GM12878 (cell line): ENCODE measurements around the gene PLEKHA5. TPM values are rescaled to one million over a fixed set of nuclear protein-coding genes. Genes with fewer than 3 reads are reported as not detected.

ENCODE experiments used
- ATAC-seq: fragments of 200-7000 bp; cut with Tn5 transposase; 3 replicates; pipeline ENCODE4 v1.9.1; 2020; ENCODE audit warnings: mild to moderate bottlenecking, moderate library complexity
- BruUV-seq: library from RNA; stranded (reverse); fragments of 400-500 nt; replicated peaks from 2 replicates; lab custom pipeline; 2021; lab: Mats Ljungman, UMichigan
- CTCF ChIA-PET: fragments of 300-600 bp; sonication (Branson Sonifier 250); formaldehyde crosslinking; extraction: SDS; loops from one replicate; lab custom pipeline; 2021; ENCODE audit warnings: inconsistent platforms; lab: Yijun Ruan, JAX
- POLR2A ChIA-PET: fragments of 350-600 bp; formaldehyde crosslinking; extraction: SDS; loops from one replicate; lab custom pipeline; 2021; ENCODE audit warnings: inconsistent platforms; lab: Charles Lee
- RAD21 ChIA-PET: fragments of 300-600 bp; sonication (Branson Sonifier 250); formaldehyde crosslinking; loops from one replicate; lab custom pipeline; 2023; ENCODE audit warnings: antibody characterized with exemption; ENCODE audit not compliant: unreplicated experiment; lab: Charles Lee
- SMC1A ChIA-PET: fragments of 300-600 bp; sonication (Branson Sonifier 250); formaldehyde crosslinking; loops from one replicate; lab custom pipeline; 2023; ENCODE audit not compliant: unreplicated experiment, uncharacterized antibody; lab: Charles Lee
- DNase-seq: peaks from one replicate; pipeline ENCODE4 v3.0.0-alpha.2; 2011; ENCODE audit warnings: low read depth, low spot score
- FAIRE-seq: peaks from 3 replicates; lab custom pipeline; 2011; peaks lifted over from hg19 to GRCh38; lab: Jason Lieb, UNC
- H2AFZ ChIP-seq: 2 replicates; pipeline ENCODE4 v1.6.0; 2011; ENCODE audit warnings: low read depth, low read length, control low read depth; ENCODE audit not compliant: control insufficient read depth
- H3K27ac ChIP-seq: 2 replicates; pipeline ENCODE4 v1.5.1; 2011; ENCODE audit warnings: control low read depth; ENCODE audit not compliant: control insufficient read depth, insufficient read depth
- H3K27me3 ChIP-seq, 2 experiments: replicated peaks in 1 of 2; 2 replicates each; pipeline versions ENCODE4 v1.6.0 to v1.6.1; 2011; ENCODE audit warnings: low read length in 1 of 2; ENCODE audit not compliant: control insufficient read depth in 2 of 2, insufficient read depth in 2 of 2
- H3K36me3 ChIP-seq, 2 experiments: 2 replicates each; pipeline ENCODE4 v1.5.1; 2011; ENCODE audit warnings: low read length in 1 of 2; ENCODE audit not compliant: control insufficient read depth in 2 of 2, insufficient read depth in 2 of 2
- H3K4me1 ChIP-seq: 2 replicates; pipeline ENCODE4 v1.6.1; 2011; ENCODE audit warnings: mild to moderate bottlenecking, low read length, moderate library complexity, mixed read lengths; ENCODE audit not compliant: control insufficient read depth, insufficient read depth
- H3K4me2 ChIP-seq: 2 replicates; pipeline ENCODE4 v1.6.0; 2011; ENCODE audit warnings: control low read depth; ENCODE audit not compliant: control insufficient read depth, insufficient read depth
- H3K4me3 ChIP-seq: fragments of 200-600 bp; sonication (generic); 2 replicates; pipeline ENCODE4 v1.5.1; 2016
- H3K79me2 ChIP-seq: 2 replicates; pipeline ENCODE4 v1.6.0; 2011; ENCODE audit warnings: low read length; ENCODE audit not compliant: control insufficient read depth, insufficient read depth
- H3K9ac ChIP-seq: 2 replicates; pipeline ENCODE4 v1.8.0; 2011; ENCODE audit warnings: low read length, control low read depth, mixed read lengths; ENCODE audit not compliant: control insufficient read depth, insufficient read depth
- H3K9me3 ChIP-seq: replicated peaks from 3 replicates; pipeline ENCODE4 v1.5.1; 2011; ENCODE audit warnings: mild to moderate bottlenecking, low read length; ENCODE audit not compliant: control insufficient read depth, insufficient read depth
- H4K20me1 ChIP-seq: 2 replicates; pipeline ENCODE4 v1.6.0; 2011; ENCODE audit not compliant: control insufficient read depth, insufficient read depth
- ETV6 ChIP-seq, 2 experiments: fragments of 450-650 bp in 1 of 2; IDR thresholded peaks in 1 of 2; conservative IDR thresholded peaks in 1 of 2; 2 replicates each; pipeline ENCODE4 v1.6.1; 2014; ENCODE audit warnings: antibody characterized with exemption in 1 of 2, borderline replicate concordance in 1 of 2, low read depth in 1 of 2, mild to moderate bottlenecking in 1 of 2, moderate library complexity in 1 of 2
- FOXK2 ChIP-seq: fragments of 450-650 bp; IDR thresholded peaks from 2 replicates; pipeline ENCODE4 v1.6.1; 2017; ENCODE audit warnings: mild to moderate bottlenecking, moderate library complexity
- GATAD2B ChIP-seq: fragments of 450-650 bp; conservative IDR thresholded peaks from 2 replicates; pipeline ENCODE4 v1.6.1; 2017; ENCODE audit warnings: low read depth, mild to moderate bottlenecking, moderate library complexity
- KLF5 ChIP-seq: fragments of 450-650 bp; IDR thresholded peaks from 2 replicates; pipeline ENCODE4 v1.6.1; 2014; ENCODE audit warnings: mild to moderate bottlenecking; ENCODE audit not compliant: partially characterized antibody
- MYB ChIP-seq: fragments of 150-350 bp; IDR thresholded peaks from 2 replicates; pipeline ENCODE4 v1.6.1; 2014; ENCODE audit warnings: mild to moderate bottlenecking, low read depth, low read length, borderline replicate concordance
- NR2C1 ChIP-seq: fragments of 450-650 bp; IDR thresholded peaks from 2 replicates; pipeline ENCODE4 v1.6.1; 2017; ENCODE audit warnings: antibody characterized with exemption, mild to moderate bottlenecking, moderate library complexity
- POU2F2 ChIP-seq: IDR thresholded peaks from 3 replicates; pipeline ENCODE4 v1.6.1; 2011; ENCODE audit warnings: low read depth, mild to moderate bottlenecking, low read length, borderline replicate concordance
- SIN3A ChIP-seq: IDR thresholded peaks from 2 replicates; pipeline ENCODE4 v1.6.1; 2012; ENCODE audit warnings: low read depth, low read length, improper control_type of control experiment
- TCF3 ChIP-seq: IDR thresholded peaks from 2 replicates; pipeline ENCODE4 v1.6.1; 2012; ENCODE audit warnings: low read depth, mild to moderate bottlenecking, low read length, borderline replicate concordance; ENCODE audit not compliant: insufficient read depth
- WGBS: methylation state at CpG from one replicate; pipeline ENCODE4 v1.1.6; 2016; ENCODE audit warnings: low lambda C conversion rate; ENCODE audit not compliant: insufficient replicate concordance, insufficient coverage; ENCODE audit errors: missing lambda C conversion rate; 5-methylcytosine and 5-hydroxymethylcytosine counted together
- in situ Hi-C: fragments of 300-500 bp; cut with MboI; formaldehyde crosslinking; loops from 9 replicates; pipeline ENCODE4 v1.14.3; 2018; ENCODE audit warnings: mixed read lengths
- intact Hi-C: fragments of 100-400 bp; cut with micrococcal nuclease; formaldehyde crosslinking; loops from one replicate; pipeline ENCODE4 v1.14.2; 2022; ENCODE audit not compliant: unreplicated experiment
- polyA plus RNA-seq, 11 experiments: library from polyadenylated mRNA; depleted of rRNA in 4 of 11; unstranded in 6 of 11; stranded (reverse) in 5 of 11; fragments of >200 nt; fragmentation: Nextera tagmentation in 4 of 11; fragmentation: Illumina TruSeq in 1 of 11; extraction: Ambion mirVana in 4 of 11; extraction: Trizol in 1 of 11; gene quantifications; 1 replicate in 1 of 11; 2 replicates in 10 of 11; pipeline versions ENCODE4 v1.2.1 to v1.2.3, GENCODE V29; 2011 to 2016; ENCODE audit warnings: inconsistent platforms in 2 of 11, missing spikeins in 2 of 11, low read depth in 1 of 11
- total RNA-seq, 4 experiments: library from RNA; depleted of rRNA in 3 of 4; stranded (reverse); fragments of >200 nt in 3 of 4; fragmentation: Illumina TruSeq in 1 of 4; extraction: Trizol in 1 of 4; gene quantifications; 2 replicates each; pipeline versions ENCODE4 v1.2.1 to v1.2.3, GENCODE V29; 2013 to 2021
- TF ChIP-seq, protein P1 (sequence below): IDR thresholded peaks from 2 replicates; pipeline ENCODE4 v1.6.1; 2011; ENCODE audit warnings: low read depth, mild to moderate bottlenecking, low read length, moderate library complexity, borderline replicate concordance; ENCODE audit errors: extremely low read depth

The PLEKHA5 gene
- total and polyA plus RNA-seq, 10 of the 15 experiments (the other 5 are each of a cell fraction or from before 2014, with no cell fraction given), result 0.09 to 0.33 (median 0.18) TPM; not detected in 3

GRCh38 chr12:19107750-19108149 lies 21.8 kb upstream of the PLEKHA5 start:
- in situ Hi-C loops, result no loop called here
- Histone ChIP-seq H3K4me2 (no peak overlapping the region), H3K9me3 (no peaks in the 10 kb centered on the region), H3K79me2 (no peaks in the 10 kb centered on the region), H3K27ac (no peak overlapping the region), H3K36me3 (no peaks in the 10 kb centered on the region), H3K4me1 (no peaks in the 10 kb centered on the region), H4K20me1 (no peaks in the 10 kb centered on the region), H3K9ac (no peak overlapping the region), H2AFZ (no peak overlapping the region), H3K27me3 (no peaks in the 10 kb centered on the region)
- BruUV-seq, result no TSS peak
- ChIA-PET POLR2A (no interaction called here), SMC1A (no interaction called here), RAD21 (no interaction called here)
- no peak for FAIRE-seq
- TF ChIP-seq FOXK2 (no peak), MYB (no peak), KLF5 (no peak), NR2C1 (no peak), ETV6 (conservative IDR thresholded peaks at IDR 0.05 in 1 of 2, IDR thresholded peaks at IDR 0.05 in 1 of 2; ENCODE audit: borderline replicate concordance in 1 of 2, low read depth in 1 of 2) (no peak), TCF3 (no peak), SIN3A (no peak), POU2F2 (no peak), GATAD2B (no peak)
- TF ChIP-seq, protein P1, sequence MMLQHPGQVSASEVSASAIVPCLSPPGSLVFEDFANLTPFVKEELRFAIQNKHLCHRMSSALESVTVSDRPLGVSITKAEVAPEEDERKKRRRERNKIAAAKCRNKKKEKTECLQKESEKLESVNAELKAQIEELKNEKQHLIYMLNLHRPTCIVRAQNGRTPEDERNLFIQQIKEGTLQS, result no peak
- TF ChIP-seq, all 136 proteins: peak for 0
- intact Hi-C loops, result no loop called here
- CTCF ChIA-PET, result no interaction called here
- ATAC-seq, result no peak
- DNase-seq, result no peak
- 67% methylated on average over 24 of the region's 24 CpGs for WGBS
- H3K4me3 ChIP-seq, result no peak overlapping the region
